Umbilical cord (tissue), 2 donors: ENCODE measurements around the gene GRID2. TPM values are rescaled to one million over a fixed set of nuclear protein-coding genes. Genes with fewer than 3 reads are reported as not detected.
"Not testable (repeated sequence)": the region's sequence is repeated elsewhere in the genome, so short reads cannot be mapped to it uniquely, and the experiment has no call there.

ENCODE experiments used
- DNase-seq: peaks from one replicate; pipeline ENCODE4 v3.0.0-alpha.2; 2015; ENCODE audit warnings: low spot score
- total RNA-seq: library from RNA; depleted of rRNA; stranded (reverse); fragments of >200 nt; gene quantifications from one replicate; pipeline ENCODE4 v1.2.3, GENCODE V29; 2014; ENCODE audit warnings: low replicate concordance; ENCODE audit not compliant: insufficient read depth

Gene GRID2
- total RNA-seq, 1 donor from 2014 or later, result 7.9 TPM

DNA sequence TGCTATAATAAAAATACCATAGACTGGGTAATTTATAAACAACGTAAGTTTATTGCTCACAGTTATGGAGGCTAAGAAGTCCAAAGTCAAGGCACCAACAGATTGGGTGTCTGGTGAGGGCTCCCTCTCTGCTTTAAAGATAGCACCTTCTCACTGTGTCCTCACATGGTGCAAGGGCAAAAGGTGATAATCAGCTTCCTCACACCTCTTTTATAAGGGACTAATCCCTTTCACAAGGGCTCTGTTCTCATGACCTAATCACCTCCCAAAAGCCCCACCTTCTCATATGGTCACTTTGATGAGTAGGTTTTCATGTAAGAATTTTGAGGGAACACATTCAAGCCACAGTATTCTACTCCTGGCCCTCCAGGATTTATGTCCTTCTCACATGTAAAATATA lies 883.1 kb downstream of the GRID2 start:
- DNase-seq, result no peak

GRCh38 chr4:93187466-93187865 lies 883.7 kb downstream of the GRID2 start:
- DNase-seq, result no peak

GRCh38 chr4:93187892-93188291 lies 884.1 kb downstream of the GRID2 start:
- no peak for DNase-seq

DNA sequence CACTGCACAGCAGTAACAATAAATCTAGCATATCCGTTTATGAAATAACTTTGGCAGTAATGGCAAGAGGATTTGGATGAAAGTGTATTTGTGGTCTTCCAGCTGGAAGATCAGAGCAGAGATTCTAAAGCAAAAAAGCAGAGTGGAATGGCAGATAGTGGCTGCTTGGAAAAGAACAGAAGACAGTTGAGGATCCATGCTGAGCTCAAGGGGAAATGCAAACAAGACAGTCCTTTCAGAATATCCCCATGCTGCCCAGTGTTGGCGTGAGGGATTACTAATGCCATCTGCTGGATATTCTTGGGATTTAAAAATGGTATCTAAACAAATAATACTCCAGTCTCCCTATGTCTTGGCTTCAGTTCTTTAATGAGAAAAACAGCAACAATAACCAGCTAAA lies 895.7 kb downstream of the GRID2 start:
- peak; percentile 45 for DNase-seq

GRCh38 chr4:93201471-93202096 lies 897.8 kb downstream of the GRID2 start:
- DNase-seq, result no peak

DNA sequence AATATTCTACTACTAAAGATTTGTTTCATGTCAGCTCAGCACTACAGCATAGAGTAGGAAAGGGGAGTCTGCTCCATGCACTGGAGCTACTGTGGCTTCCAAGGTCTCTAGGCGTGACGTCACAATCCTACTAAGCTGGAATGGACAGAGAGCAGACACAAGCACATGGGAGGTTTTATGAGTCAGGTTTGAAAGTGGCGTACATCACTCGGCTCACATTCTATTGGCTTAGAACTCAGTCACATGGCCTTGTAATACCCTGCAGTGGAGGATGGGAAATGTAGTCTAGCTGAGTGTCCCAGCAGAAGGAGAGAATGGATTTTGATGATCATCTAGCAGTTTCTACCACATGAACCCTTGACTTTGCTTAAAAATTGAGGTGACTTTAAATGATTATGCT lies 899.9 kb downstream of the GRID2 start:
- DNase-seq, result no peak

- DNase-seq, result no peak
Measured at GRCh38 chr4:93212250-93212649, 908.5 kb downstream of the GRID2 start.

DNA sequence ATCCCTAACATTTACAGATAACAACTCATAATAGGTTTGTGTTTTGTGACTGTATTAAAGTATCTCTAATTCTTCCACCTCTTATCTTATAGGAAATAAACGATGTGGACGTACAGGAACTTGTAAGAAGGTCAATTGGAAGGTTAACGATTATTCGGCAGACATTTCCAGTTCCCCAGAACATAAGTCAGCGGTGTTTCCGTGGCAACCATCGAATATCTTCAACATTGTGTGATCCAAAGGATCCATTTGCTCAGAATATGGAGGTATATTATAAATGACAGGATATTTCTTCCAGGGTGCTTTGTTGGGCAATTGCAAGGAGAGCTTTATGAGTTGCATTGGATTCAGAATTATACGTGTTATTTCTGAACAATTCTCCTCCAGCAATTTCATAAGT lies 912.9 kb downstream of the GRID2 start:
- no peak for DNase-seq

GRCh38 chr4:93217431-93217830 lies 913.7 kb downstream of the GRID2 start:
- DNase-seq, result no peak

GRCh38 chr4:93221771-93222170 lies 918.0 kb downstream of the GRID2 start:
- DNase-seq, result no peak

- no peak for DNase-seq
Measured at GRCh38 chr4:93228021-93228420, 924.3 kb downstream of the GRID2 start.

DNA sequence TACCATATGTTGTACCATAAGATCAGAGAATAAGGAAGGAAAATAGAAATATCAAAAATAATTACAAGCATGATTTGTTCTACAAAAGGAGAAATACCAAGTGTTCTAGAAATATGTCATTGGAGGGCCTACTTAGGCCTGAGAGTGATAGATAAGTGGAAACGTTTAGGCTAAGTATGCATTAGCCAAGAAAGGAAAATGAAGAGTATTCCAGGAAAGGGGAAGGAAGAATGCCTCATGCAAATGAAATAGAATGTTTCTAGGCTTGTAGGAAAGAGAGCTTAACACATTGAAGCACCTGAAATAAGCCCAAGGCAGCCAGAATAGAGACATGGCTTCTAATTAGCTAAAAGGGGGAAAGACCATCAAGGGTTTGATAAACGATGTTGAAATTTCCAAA lies 929.1 kb downstream of the GRID2 start:
- DNase-seq, result no peak

DNA sequence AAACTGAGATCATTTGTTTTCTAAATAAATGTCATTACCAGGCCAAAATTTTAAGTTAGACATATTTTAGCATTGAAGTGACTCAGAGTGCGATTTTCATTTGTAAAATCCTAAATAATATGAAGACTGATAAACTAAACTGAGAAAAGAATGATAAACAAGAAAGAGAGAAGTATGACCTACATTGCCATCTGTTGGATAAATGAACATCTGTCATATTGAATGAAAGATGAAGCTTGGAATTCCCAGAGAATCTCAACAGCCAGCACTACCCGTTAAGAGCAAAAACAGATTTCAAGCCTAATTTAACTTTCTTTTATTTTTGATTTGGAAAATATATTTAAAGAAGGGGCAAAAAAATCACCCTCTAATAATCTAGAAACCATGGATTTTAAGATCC lies 933.8 kb downstream of the GRID2 start:
- no peak for DNase-seq

DNA sequence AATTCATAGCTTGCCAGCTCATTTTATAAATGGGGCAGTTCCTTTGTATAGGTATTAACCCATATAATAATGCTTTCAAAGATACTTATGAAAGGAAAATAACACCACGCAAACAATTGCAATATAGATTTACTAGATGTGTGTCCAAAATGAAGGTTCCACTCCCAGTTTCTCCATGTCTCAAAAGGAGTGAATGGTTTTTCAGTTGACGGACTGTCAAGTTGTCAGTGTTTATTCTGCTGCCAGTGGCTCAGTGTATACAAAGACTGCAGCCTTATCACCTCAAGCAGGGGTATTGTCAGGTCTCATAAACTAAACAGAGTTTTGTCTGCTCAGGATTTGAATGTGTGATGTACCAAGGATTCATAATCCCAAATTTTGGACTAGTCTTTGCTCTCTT lies 939.5 kb downstream of the GRID2 start:
- DNase-seq, result no peak

DNA sequence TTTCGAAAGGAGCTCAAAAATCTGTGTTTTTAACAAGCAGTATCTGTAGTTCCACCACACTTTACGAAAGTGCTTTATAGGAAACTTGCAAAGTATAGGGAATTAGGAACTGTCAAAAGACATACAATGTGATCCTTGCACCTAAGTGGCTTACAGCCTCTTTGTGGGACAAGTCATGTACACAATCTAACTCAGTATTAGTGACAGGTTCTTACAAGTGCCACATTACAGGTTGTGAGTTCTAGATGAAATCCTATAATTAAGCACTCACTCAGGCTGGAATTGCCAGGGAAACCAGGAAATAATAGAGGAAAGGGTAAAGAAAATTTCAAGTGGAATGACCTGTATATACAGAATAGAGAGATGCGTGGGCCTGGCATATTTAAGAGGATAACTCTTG lies 957.4 kb downstream of the GRID2 start:
- DNase-seq, result no peak

DNA sequence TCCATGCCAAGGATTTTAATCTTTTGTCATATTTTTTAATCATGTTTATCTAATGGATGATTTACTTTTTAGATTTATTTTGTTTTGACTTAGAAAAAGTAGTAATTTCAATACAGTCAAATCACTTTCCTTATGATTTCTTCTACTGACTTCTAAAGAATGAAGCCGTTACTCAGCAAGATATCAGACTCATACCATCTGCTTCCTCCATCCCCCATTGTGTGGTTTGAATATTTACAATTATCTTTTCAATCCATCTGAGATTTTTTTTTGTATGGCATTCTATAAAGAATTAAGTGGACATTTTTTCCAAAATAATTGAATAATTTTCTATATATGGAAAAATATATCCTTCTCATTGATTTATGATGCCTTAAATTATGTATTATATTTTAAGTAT lies 959.4 kb downstream of the GRID2 start:
- no peak for DNase-seq

DNA sequence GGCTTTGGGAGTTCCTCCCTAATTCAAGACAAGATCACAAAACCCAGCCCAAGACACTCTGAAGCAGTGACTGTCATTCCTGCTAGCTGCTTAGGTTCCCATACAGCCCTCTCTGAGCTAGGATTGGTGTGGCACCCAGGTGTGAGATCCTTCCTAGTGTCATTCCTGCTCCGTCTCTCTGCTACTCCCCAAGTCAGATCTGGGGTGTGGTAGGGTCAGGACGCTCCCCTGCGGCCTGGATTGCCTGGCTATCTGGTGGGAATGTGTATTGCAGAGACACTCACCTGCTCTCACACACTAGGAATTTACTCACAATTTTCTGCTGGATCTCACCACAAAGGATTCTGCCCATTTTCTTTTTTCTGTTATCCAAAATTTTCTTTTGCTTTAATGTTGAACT lies 964.0 kb downstream of the GRID2 start:
- DNase-seq, result no peak

GRCh38 chr4:93285346-93285745 lies 981.6 kb downstream of the GRID2 start:
- DNase-seq, result no peak

- no peak for DNase-seq
Measured at GRCh38 chr4:93289241-93289640, 985.5 kb downstream of the GRID2 start.

- DNase-seq, result peak; percentile 57
Measured at GRCh38 chr4:93289831-93290230, 986.1 kb downstream of the GRID2 start.

DNA sequence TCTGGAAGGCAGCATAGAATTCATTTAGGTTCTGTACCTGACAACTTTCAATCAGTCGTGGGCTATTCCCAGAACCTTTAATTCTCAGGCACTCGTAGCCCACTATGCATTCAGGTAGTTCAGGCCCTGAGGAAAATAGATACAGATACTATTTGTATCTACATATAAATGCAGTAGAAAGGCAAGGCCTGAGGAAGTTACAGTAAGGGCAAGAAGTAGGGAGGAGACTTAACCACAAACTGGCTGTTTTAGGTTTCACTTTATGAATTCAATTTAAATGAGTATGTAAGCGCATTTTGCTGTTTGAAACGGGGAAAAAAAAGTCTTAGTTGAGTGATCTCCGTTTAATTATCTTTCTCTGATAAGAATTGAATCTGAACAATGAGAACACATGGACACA lies 995.4 kb downstream of the GRID2 start:
- DNase-seq, result no peak

DNA sequence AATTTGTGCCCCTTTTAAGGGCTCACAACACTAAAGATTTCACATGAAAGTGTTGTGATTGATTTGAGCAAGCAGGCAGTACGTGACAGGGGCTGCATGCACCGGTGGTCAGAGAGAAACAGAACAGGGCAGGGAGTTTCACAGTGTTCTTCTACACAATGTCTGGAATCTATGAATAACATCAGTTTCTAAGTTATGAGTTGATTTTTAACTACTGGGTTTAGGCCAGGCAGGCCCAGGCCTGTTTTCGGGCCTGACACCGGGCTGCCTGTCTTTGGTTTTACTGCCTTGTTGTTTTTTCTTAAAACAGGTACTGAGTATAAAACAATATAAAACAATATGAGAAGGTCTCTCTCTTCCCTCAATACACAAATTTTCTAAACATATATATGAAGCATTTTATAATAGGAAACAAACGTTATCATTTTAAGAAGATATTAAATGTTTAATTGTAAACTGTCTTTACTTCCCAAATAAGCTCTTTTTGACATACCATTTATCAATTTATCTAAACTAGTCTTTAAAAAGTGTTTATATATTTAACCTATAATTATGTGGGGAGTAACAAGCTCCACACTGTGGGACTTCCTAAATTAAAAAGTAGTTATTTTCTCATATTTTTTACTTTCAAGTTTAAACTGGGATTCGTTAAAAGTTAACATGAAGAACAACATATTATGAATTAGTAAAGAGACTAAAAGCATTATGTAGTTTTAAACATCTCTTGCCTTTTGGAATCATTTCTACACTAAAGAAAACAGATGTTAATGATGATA lies 997.2 kb downstream of the GRID2 start:
- DNase-seq, result not testable (repeated sequence)

GRCh38 chr4:93302310-93302709 lies 998.5 kb downstream of the GRID2 start:
- no peak for DNase-seq

- no peak for DNase-seq
Measured at GRCh38 chr4:93303440-93303839, 999.7 kb downstream of the GRID2 start.
